IMR-90 (cell line): ENCODE measurements around the gene PRM2. TPM values are rescaled to one million over a fixed set of nuclear protein-coding genes. Genes with fewer than 3 reads are reported as not detected.
A peak's percentile ranks its signal among the peaks of the same experiment; 100 is the strongest.

Experiments used
- ATAC-seq: fragments of 200-7000 bp; cut with Tn5 transposase; 2 replicates; pipeline ENCODE4 v1.9.1; 2020; ENCODE audit warnings: low read depth, mild to moderate bottlenecking, moderate library complexity
- BruUV-seq: library from RNA; stranded (reverse); fragments of 400-500 nt; replicated peaks from 2 replicates; lab custom pipeline; 2021; lab: Mats Ljungman, UMichigan
- CTCF ChIA-PET: fragments of 300-600 bp; formaldehyde crosslinking; extraction: SDS; loops from one replicate; lab custom pipeline; 2021; ENCODE audit warnings: antibody characterized with exemption; lab: Yijun Ruan, JAX
- POLR2A ChIA-PET: fragments of 300-600 bp; sonication (Branson Sonifier 250); formaldehyde crosslinking; loops from one replicate; lab custom pipeline; 2022; ENCODE audit warnings: antibody characterized with exemption; ENCODE audit not compliant: unreplicated experiment; lab: Charles Lee
- DNase-seq: peaks from one replicate; pipeline ENCODE4 v3.0.0; 2013
- H2AFZ ChIP-seq: replicated peaks from 2 replicates; pipeline ENCODE3; 2013; ENCODE audit warnings: low read length, mild to moderate bottlenecking; ENCODE audit not compliant: poor library complexity
- H2AK5ac ChIP-seq: 2 replicates; pipeline ENCODE4 v1.6.1; 2013; ENCODE audit warnings: low read depth, low read length, inconsistent platforms
- H2AK9ac ChIP-seq: replicated peaks from 2 replicates; pipeline ENCODE3; 2013; ENCODE audit warnings: mild to moderate bottlenecking, low read depth, low read length, moderate library complexity; ENCODE audit not compliant: poor library complexity
- H2BK120ac ChIP-seq: 2 replicates; pipeline ENCODE4 v1.6.1; 2013; ENCODE audit warnings: low read depth, low read length, inconsistent platforms
- H2BK15ac ChIP-seq: 3 replicates; pipeline ENCODE4 v1.6.1; 2013; ENCODE audit warnings: low read depth, low read length, inconsistent platforms
- H2BK20ac ChIP-seq: 2 replicates; pipeline ENCODE4 v1.6.1; 2013; ENCODE audit warnings: low read depth, mild to moderate bottlenecking, inconsistent platforms, low read length, moderate library complexity
- H2BK5ac ChIP-seq: 2 replicates; pipeline ENCODE4 v1.6.1; 2013; ENCODE audit warnings: mild to moderate bottlenecking, low read depth, low read length, inconsistent platforms; ENCODE audit not compliant: poor library complexity, severe bottlenecking
- H3K14ac ChIP-seq: replicated peaks from 2 replicates; pipeline ENCODE4 v1.6.1; 2013; ENCODE audit warnings: low read depth, low read length, inconsistent platforms
- H3K18ac ChIP-seq: 2 replicates; pipeline ENCODE4 v1.6.1; 2013; ENCODE audit warnings: low read depth, low read length, control low read depth
- H3K23ac ChIP-seq: 2 replicates; pipeline ENCODE4 v1.6.1; 2013; ENCODE audit warnings: low read depth, low read length, inconsistent platforms
- H3K27ac ChIP-seq: 2 replicates; pipeline ENCODE4 v1.5.1; 2013; ENCODE audit warnings: mild to moderate bottlenecking, control low read depth, low read length; ENCODE audit not compliant: insufficient read depth
- H3K27me3 ChIP-seq: 2 replicates; pipeline ENCODE4 v1.6.1; 2013; ENCODE audit warnings: low read length; ENCODE audit not compliant: control insufficient read depth, insufficient read depth
- H3K36me3 ChIP-seq: 2 replicates; pipeline ENCODE4 v1.6.1; 2013; ENCODE audit warnings: low read length, mixed read lengths; ENCODE audit not compliant: control insufficient read depth, insufficient read depth
- H3K4ac ChIP-seq: 2 replicates; pipeline ENCODE4 v1.6.1; 2013; ENCODE audit warnings: low read depth, low read length, inconsistent platforms
- H3K4me1 ChIP-seq: 2 replicates; pipeline ENCODE4 v1.6.1; 2013; ENCODE audit warnings: low read length, mixed read lengths; ENCODE audit not compliant: control insufficient read depth, insufficient read depth
- H3K4me2 ChIP-seq: 2 replicates; pipeline ENCODE4 v1.6.1; 2013; ENCODE audit warnings: low read depth, mild to moderate bottlenecking, control low read depth, low read length, moderate library complexity
- H3K4me3 ChIP-seq: 2 replicates; pipeline ENCODE4 v1.5.1; 2013; ENCODE audit warnings: low read depth, mild to moderate bottlenecking, control low read depth, low read length, moderate library complexity; ENCODE audit not compliant: insufficient read depth
- H3K56ac ChIP-seq: 2 replicates; pipeline ENCODE4 v1.6.1; 2013; ENCODE audit warnings: low read length, inconsistent platforms; ENCODE audit not compliant: insufficient read depth; ENCODE audit errors: extremely low read depth
- H3K79me1 ChIP-seq, 2 experiments: 2 replicates each; pipeline ENCODE4 v1.6.1; 2013; ENCODE audit warnings: low read length in 2 of 2, inconsistent platforms in 1 of 2, low read depth in 1 of 2
- H3K9ac ChIP-seq: 2 replicates; pipeline ENCODE4 v1.6.1; 2013; ENCODE audit warnings: low read depth, low read length, control low read depth
- H3K9me1 ChIP-seq: 2 replicates; pipeline ENCODE4 v1.6.1; 2013; ENCODE audit warnings: low read length, inconsistent platforms; ENCODE audit not compliant: insufficient read depth
- H3K9me3 ChIP-seq: 2 replicates; pipeline ENCODE4 v1.6.1; 2013; ENCODE audit warnings: low read length; ENCODE audit not compliant: control insufficient read depth, insufficient read depth
- H4K20me1 ChIP-seq: 2 replicates; pipeline ENCODE4 v1.6.1; 2013; ENCODE audit warnings: low read length, inconsistent platforms; ENCODE audit not compliant: insufficient read depth
- H4K5ac ChIP-seq: 2 replicates; pipeline ENCODE4 v1.6.1; 2013; ENCODE audit warnings: mild to moderate bottlenecking, low read depth, low read length, control low read depth
- H4K8ac ChIP-seq, 2 experiments: 2 replicates each; pipeline ENCODE4 v1.6.1; 2013; ENCODE audit warnings: low read depth in 2 of 2, low read length in 2 of 2, control low read depth in 1 of 2, inconsistent platforms in 1 of 2
- H4K91ac ChIP-seq: 2 replicates; pipeline ENCODE4 v1.6.1; 2013; ENCODE audit warnings: low read depth, low read length, inconsistent platforms; ENCODE audit not compliant: insufficient read depth
- MAZ ChIP-seq: IDR thresholded peaks from 2 replicates; pipeline ENCODE4 v1.6.1; 2012; ENCODE audit warnings: low read depth, mild to moderate bottlenecking, low read length, improper control_type of control experiment, moderate library complexity, borderline replicate concordance
- RAD21 ChIP-seq: IDR thresholded peaks from 2 replicates; pipeline ENCODE4 v1.6.1; 2012; ENCODE audit warnings: low read length, improper control_type of control experiment
- WGBS, 2 experiments: methylation state at CpG; one replicate each; pipeline versions ENCODE4 v1.1.5 to v1.1.7; 2013; ENCODE audit warnings: missing lambda C conversion rate in 2 of 2; ENCODE audit not compliant: insufficient read length in 1 of 2; ENCODE audit errors: extremely low coverage in 2 of 2; 5-methylcytosine and 5-hydroxymethylcytosine counted together
- dilution Hi-C: fragments of 300-500 bp; cut with HindIII; formaldehyde crosslinking; loops from one replicate; pipeline ENCODE4 v1.14.3; 2018; ENCODE audit warnings: low sequenced_read_pairs; ENCODE audit not compliant: unreplicated experiment
- in situ Hi-C: fragments of 300-500 bp; cut with MboI; formaldehyde crosslinking; loops from 3 replicates; pipeline ENCODE4 v1.14.3; 2019; ENCODE audit warnings: low sequenced_read_pairs, inconsistent platforms, mixed read lengths
- intact Hi-C: fragments of 100-400 bp; cut with micrococcal nuclease; formaldehyde crosslinking; loops from 2 replicates; pipeline ENCODE4 v1.10.0; 2022
- polyA plus RNA-seq, 3 experiments: library from polyadenylated mRNA; depleted of rRNA; stranded (reverse); fragments of >200 nt; gene quantifications; 2 replicates each; pipeline ENCODE4 v1.2.3, GENCODE V29; 2012; ENCODE audit warnings: low replicate concordance in 1 of 3
- total RNA-seq: library from RNA; depleted of rRNA; stranded (reverse); fragments of >200 nt; gene quantifications from 2 replicates; pipeline ENCODE4 v1.2.3, GENCODE V29; 2012

The PRM2 gene
- total and polyA plus RNA-seq, 2 of the 4 experiments (the other 2 are of a cell fraction): not detected

- BruUV-seq: no TSS peak
- ATAC-seq (no peak), DNase-seq (no peak)
- H2BK20ac ChIP-seq: peak overlapping the region; percentile 13
- peak overlapping the region; percentile 18 for H3K14ac ChIP-seq
- no peak overlapping the region for H2BK5ac ChIP-seq
- peak overlapping the region; percentile 50 for H2BK120ac ChIP-seq
- H3K27me3 ChIP-seq: no peaks in the 10 kb centered on the region
- H3K4me3 ChIP-seq: no peak overlapping the region
- WGBS, 2 experiments: 100% methylated on average over 4 of the region's 10 CpGs; no CpG with 5 or more reads in 1 of the 2 experiments
- in situ Hi-C loops: no loop called here
- no peak overlapping the region for H3K27ac ChIP-seq
- peaks cover 24% of the 10 kb centered on the region for H3K4me1 ChIP-seq
- intact Hi-C loops: no loop called here
- peaks cover 14% of the 10 kb centered on the region for H3K9me1 ChIP-seq
- ChIA-PET POLR2A (no interaction called here), CTCF (no interaction called here)
- no peak overlapping the region for H3K9ac ChIP-seq
- H2AK9ac ChIP-seq: no peak overlapping the region
- H3K4me2 ChIP-seq: no peak overlapping the region
- no peak overlapping the region; the same call in 1 of the 2 replicates for H4K5ac ChIP-seq
- H3K23ac ChIP-seq: no peak overlapping the region
- H4K91ac ChIP-seq: peak overlapping the region; percentile 58; the same call in 1 of the 2 replicates
- TF ChIP-seq RAD21 (no peak), MAZ (no peak)
- peak overlapping the region; percentile 68 for H2AK5ac ChIP-seq
- peak overlapping the region; percentile 60 for H3K4ac ChIP-seq
- peak overlapping the region; percentile 34 for H2AFZ ChIP-seq
- peak overlapping the region; percentile 65; the same call in 2 of the 3 replicates for H2BK15ac ChIP-seq
- no peaks in the 10 kb centered on the region for H3K9me3 ChIP-seq
- no peaks in the 10 kb centered on the region; a peak in 1 of 4 replicates for H3K79me1 ChIP-seq
- H3K56ac ChIP-seq: no peak overlapping the region
- dilution Hi-C loops: no loop called here
- no peaks in the 10 kb centered on the region for H3K36me3 ChIP-seq
- no peak overlapping the region for H3K18ac ChIP-seq
- H4K20me1 ChIP-seq: no peaks in the 10 kb centered on the region
- peak overlapping the region in 1 of 2 experiments; percentile 56; a peak in 2 of 4 replicates for H4K8ac ChIP-seq
Measured at GRCh38 chr16:11325404-11326083, 49.3 kb upstream of the PRM2 start.
